ENCODE data around the gene RCAN1. TPM values are rescaled to one million over a fixed set of nuclear protein-coding genes. Genes with fewer than 3 reads are reported as not detected.

RCAN1 gene
- total RNA-seq, 2 experiments from 2014 or later = 1.1 to 1.5 TPM

GRCh38 chr21:34604556-34604955, 10.4 kb downstream of the RCAN1 start:
- ATAC-seq (ENCODE audit: poor library complexity) (no peak), DNase-seq (no peak)
- no peak for TF ChIP-seq CTCF (IDR thresholded peaks at IDR 0.05)
- Histone ChIP-seq H3K27me3 (ENCODE audit: control insufficient read depth in 1 of 2, insufficient read depth in 2 of 2, low read length in 2 of 2) (no peaks in the 10 kb centered on the region), H3K9me3 (ENCODE audit: control insufficient read depth in 1 of 2, insufficient read depth in 1 of 2, low read length in 2 of 2) (no peaks in the 10 kb centered on the region), H3K4me1 (ENCODE audit: insufficient read depth, low read length) (peaks cover 4% of the 10 kb centered on the region), H3K36me3 (ENCODE audit: insufficient read depth, low read length) (no peaks in the 10 kb centered on the region), H3K27ac (ENCODE audit: low read depth in 1 of 2, low read length in 2 of 2) (no peak overlapping the region), H3K4me3 (ENCODE audit: low read length) (no peak overlapping the region)
- H3K27ac Mint-ChIP-seq = no peak overlapping the region
- H3K27me3 Mint-ChIP-seq = no peaks in the 10 kb centered on the region
- ChIA-PET CTCF (no interaction called here), POLR2A (no interaction called here)
- no peaks in the 10 kb centered on the region for H3K36me3 Mint-ChIP-seq (ENCODE audit: low read depth)
- no peaks in the 10 kb centered on the region for H3K9me3 Mint-ChIP-seq
- no peaks in the 10 kb centered on the region for H3K4me1 Mint-ChIP-seq (ENCODE audit: low read depth)
- no peak overlapping the region for H3K4me3 Mint-ChIP-seq
- intact Hi-C loops (cut with DNase I, micrococcal nuclease) = no loop called here

GRCh38 chr21:34603710-34604057, 11.2 kb downstream of the RCAN1 start:
- Histone ChIP-seq H3K4me3 (ENCODE audit: low read length) (no peak overlapping the region), H3K4me1 (ENCODE audit: insufficient read depth, low read length) (peaks cover 4% of the 10 kb centered on the region), H3K9me3 (ENCODE audit: control insufficient read depth in 1 of 2, insufficient read depth in 1 of 2, low read length in 2 of 2) (no peaks in the 10 kb centered on the region), H3K27ac (ENCODE audit: low read depth in 1 of 2, low read length in 2 of 2) (no peak overlapping the region), H3K27me3 (ENCODE audit: control insufficient read depth in 1 of 2, insufficient read depth in 2 of 2, low read length in 2 of 2) (no peaks in the 10 kb centered on the region), H3K36me3 (ENCODE audit: insufficient read depth, low read length) (no peaks in the 10 kb centered on the region)
- intact Hi-C loops (cut with DNase I, micrococcal nuclease) = no loop called here
- Mint-ChIP-seq H3K27me3 (no peaks in the 10 kb centered on the region), H3K9me3 (no peaks in the 10 kb centered on the region), H3K36me3 (ENCODE audit: low read depth) (no peaks in the 10 kb centered on the region), H3K27ac (no peak overlapping the region), H3K4me1 (ENCODE audit: low read depth) (no peaks in the 10 kb centered on the region), H3K4me3 (no peak overlapping the region)
- POLR2A ChIA-PET = interaction anchor here (1.2 to 1.3 kb wide), 2 partner anchors 11 to 236 kb away, joined by 3 to 7 read pairs; partner anchors contain the start of gene RCAN1
- no peak for TF ChIP-seq CTCF (IDR thresholded peaks at IDR 0.05)
- DNase-seq = no peak
- ATAC-seq (ENCODE audit: poor library complexity) = no peak
- CTCF ChIA-PET = interaction anchor here (0.6 to 1.1 kb wide), 5 partner anchors 9 to 242 kb away, joined by 3 to 9 read pairs (median 6); partner anchors contain the start of gene RCAN1

- Histone ChIP-seq H3K27me3 (ENCODE audit: control insufficient read depth in 1 of 2, insufficient read depth in 2 of 2, low read length in 2 of 2) (no peaks in the 10 kb centered on the region), H3K9me3 (ENCODE audit: control insufficient read depth in 1 of 2, insufficient read depth in 1 of 2, low read length in 2 of 2) (no peaks in the 10 kb centered on the region), H3K27ac (ENCODE audit: low read depth in 1 of 2, low read length in 2 of 2) (no peak overlapping the region), H3K36me3 (ENCODE audit: insufficient read depth, low read length) (no peaks in the 10 kb centered on the region), H3K4me1 (ENCODE audit: insufficient read depth, low read length) (peaks cover 4% of the 10 kb centered on the region), H3K4me3 (ENCODE audit: low read length) (no peak overlapping the region)
- Mint-ChIP-seq H3K4me3 (no peak overlapping the region), H3K4me1 (ENCODE audit: low read depth) (no peaks in the 10 kb centered on the region), H3K9me3 (no peaks in the 10 kb centered on the region), H3K27me3 (no peaks in the 10 kb centered on the region), H3K36me3 (ENCODE audit: low read depth) (no peaks in the 10 kb centered on the region), H3K27ac (no peak overlapping the region)
- intact Hi-C loops (cut with DNase I, micrococcal nuclease) = no loop called here
- CTCF ChIA-PET = interaction anchor here (0.6 to 1.1 kb wide), 6 partner anchors 9 to 1065 kb away, joined by 3 to 9 read pairs (median 5); partner anchors contain the start of gene RCAN1
- DNase-seq = peak; percentile 13 to 66 (median 38)
- TF ChIP-seq CTCF (IDR thresholded peaks at IDR 0.05) = peak; percentile 62
- POLR2A ChIA-PET = interaction anchor here (1.2 to 1.3 kb wide), 2 partner anchors 12 to 235 kb away, joined by 3 to 7 read pairs; partner anchors contain the start of gene RCAN1
- ATAC-seq (ENCODE audit: poor library complexity) = peak; percentile 61
Observed at GRCh38 chr21:34603002-34603709, 11.8 kb downstream of the RCAN1 start.

All from CD4-positive, alpha-beta T cell (primary cell).